HG02870 (cell line): Measurements from ENCODE around the gene MTG2.

ENCODE experiments used
- ATAC-seq: cut with Tn5 transposase; IDR thresholded peaks from one replicate; pipeline ENCODE4 v1.9.1; 2021; ENCODE audit warnings: mild to moderate bottlenecking, moderate library complexity; ENCODE audit not compliant: unreplicated experiment

MTG2 gene

DNA sequence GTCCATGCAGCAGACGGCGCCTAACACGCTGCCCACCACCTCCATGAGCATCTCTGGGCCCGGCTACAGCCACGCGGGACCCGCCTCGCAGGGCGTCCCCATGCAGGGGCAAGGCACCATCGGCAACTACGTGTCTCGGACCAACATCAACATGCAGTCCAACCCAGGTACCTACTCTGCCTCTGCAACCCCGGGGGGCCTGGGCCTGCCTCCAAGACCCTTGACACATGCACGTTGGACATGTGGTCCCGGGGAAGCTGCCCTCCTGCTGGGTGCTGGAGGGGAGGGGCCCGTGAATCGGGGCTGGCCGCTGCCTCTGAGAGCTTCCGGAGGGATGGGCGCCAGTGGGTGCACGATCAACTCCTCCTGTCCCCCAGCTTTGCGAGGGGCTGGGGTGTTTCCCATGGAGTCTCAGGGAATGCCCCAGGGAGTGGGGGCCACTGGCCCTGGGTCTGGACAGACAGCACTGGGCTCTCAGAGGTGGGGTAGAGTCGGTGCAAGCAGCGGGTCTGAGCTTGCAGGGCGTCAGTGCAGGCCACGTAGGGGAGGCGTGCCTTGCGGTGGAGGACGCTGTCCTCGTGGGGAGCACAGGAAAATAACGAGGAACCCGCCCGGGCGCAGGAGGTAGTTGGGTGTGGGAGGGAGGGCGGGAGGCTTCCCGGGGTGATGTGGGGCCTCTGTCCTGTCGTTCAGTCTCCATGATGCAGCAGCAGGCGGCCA, 19.9 kb upstream of the MTG2 start:
- no peak for ATAC-seq

DNA sequence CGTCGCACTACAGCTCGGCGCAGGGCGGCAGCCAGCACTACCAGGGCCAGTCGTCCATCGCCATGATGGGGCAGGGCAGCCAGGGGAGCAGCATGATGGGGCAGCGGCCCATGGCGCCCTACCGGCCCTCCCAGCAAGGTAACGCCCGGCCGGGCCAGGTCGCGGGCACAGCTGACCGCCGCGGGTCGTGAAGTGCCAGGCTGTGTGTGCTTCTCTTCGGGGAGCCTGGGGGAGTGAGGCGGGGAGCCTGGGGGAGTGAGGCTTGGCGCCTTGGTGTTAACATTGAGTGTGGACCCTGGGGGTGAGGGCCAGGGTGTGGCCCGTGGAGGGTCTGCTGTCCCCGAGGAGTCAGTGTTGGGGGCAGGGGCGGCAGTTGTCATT, 19.4 kb upstream of the MTG2 start:
- no peak for ATAC-seq

DNA sequence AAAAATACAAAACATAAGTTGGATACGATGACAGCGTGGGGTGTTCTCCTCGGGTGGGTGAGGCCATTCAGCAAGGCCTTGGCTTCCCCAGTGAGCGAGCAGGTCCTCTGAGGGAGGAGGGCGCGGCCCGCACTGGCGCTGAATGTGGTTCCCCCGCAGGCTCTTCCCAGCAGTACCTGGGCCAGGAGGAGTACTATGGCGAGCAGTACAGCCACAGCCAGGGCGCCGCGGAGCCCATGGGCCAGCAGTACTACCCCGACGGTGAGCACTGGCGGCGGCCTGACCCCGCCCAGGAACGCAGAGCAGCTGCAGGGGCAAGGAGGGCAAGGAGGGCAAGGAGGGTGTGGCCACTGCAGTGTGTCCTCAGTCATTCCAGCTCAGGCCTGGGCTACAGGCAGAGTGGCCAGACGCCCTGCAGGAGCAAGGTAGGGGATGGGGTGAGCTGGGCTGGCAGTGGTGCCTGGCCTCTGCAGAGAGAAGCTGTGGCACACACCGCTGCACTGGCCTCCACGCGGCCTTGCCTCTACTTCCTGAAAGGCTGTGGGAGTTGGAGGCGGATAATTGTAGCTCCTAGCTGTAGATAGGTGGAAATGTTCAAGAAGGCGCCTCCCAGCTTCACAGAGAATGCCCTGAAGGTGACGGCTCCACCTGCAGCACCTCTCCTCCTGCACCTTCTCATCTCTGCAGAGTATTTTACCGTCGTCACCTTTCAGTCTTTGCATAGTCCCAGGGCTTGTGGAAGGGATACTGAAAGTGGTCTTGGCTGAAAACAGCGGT, 18.7 kb upstream of the MTG2 start:
- no peak for ATAC-seq

DNA sequence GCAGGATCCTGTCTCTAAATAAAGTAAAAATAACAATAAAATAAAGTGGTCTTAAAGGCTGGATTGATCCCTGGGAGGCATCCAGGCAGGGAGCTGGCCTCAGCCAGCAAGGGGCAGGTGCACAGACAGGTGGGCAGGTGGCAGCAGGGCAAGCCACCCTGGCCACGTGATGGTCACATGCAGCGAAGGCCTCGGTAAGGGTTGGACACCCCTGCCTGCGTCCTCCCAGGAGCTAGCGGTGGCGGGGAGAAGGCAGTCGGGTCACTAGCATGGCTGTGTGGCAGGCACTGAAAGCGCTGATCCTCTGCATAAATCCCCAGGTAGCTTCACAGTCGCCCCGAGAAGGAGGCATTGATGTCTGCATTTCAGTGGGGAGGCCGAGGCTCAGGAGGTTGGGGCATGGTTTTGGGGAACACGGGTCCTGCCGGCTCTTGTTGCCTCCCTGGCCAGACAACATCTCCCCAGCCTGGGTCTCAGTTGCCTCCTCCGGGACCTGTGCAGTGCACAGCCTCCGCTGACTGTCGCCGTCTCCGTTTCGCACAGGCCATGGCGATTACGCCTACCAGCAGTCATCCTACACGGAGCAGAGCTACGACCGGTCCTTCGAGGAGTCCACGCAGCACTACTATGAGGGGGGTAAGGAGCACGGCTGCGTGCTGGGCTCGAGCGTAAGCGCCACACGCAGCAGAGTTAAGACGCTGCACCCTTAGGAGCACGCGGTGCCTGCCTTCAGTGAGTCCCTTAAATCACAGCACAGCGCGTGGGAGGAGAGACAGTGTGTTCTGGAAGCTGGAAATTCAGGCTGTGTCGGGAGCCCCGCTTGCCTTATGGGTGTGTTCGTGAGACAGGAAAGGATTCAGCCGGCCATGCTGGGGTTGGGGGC, 17.7 kb upstream of the MTG2 start:
- no peak for ATAC-seq

DNA sequence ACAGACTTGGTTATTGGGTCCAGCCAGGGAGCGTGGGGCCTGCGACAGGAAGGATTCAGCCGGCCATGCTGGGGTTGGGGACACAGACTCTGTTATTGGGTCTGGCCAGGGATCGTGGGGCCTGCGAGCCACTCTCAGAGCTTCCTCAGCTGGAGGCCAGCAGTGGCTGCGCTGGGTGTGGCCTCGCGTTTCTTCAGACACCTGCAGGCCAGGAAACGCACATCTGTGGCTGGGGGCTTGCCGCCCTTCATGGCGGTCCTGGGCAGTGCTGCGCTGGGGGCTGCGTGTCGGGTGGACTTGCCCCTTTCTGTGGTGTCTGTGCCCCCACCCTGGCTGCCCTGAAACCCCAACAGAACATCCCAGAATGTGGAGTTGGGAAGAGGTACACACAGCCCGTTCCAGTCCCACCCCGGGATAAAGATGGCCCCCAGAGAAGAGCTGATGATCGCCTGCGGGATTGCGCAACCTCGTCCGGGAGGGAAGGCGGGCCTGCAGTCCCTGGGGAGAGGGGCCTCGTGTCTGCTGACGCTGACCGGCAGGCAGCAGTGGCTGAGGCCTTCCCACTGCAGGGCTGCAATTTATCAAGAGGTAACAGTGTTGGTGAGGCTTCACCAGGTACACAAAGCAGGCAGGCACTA, 16.9 kb upstream of the MTG2 start:
- ATAC-seq: no peak

DNA sequence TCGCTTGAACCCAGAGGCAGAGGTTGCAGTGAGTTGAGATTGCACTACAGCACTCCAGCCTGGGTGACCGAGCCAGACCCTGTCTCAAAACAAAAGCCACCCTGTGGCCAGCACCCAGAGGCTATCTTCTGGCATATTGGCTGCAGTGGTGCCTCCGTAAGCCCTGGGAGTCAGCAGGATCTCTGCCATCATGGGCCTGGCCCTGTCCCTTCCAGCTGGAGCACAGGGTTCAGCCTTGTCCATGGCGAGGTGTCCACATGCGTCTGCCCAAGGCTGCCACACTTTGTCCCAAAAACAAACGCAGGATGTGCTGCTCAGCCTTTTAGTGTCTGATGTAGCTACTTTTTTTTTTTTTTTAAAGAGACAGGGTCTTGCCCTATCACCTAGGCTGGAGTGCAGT, 15.4 kb upstream of the MTG2 start:
- ATAC-seq: no peak

DNA sequence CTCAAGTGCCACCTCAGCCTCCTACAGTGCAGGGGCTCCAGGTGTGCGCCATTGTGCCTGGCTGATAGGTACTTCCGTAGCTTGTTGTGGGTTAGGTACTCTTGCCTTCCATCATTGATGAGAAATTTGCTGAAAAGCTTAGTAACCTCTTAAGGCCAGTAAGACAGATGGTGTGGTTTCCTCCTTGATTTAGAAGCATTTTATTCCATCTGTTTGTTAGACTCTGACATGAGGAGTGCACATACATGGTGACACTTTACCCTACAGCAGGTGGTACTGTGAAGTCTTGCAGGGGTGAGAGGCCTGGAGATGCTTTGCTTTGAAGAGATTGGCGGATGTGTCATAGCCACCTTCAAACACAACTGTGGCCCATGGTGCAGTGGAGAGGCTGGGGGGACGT, 14.8 kb upstream of the MTG2 start:
- no peak for ATAC-seq

DNA sequence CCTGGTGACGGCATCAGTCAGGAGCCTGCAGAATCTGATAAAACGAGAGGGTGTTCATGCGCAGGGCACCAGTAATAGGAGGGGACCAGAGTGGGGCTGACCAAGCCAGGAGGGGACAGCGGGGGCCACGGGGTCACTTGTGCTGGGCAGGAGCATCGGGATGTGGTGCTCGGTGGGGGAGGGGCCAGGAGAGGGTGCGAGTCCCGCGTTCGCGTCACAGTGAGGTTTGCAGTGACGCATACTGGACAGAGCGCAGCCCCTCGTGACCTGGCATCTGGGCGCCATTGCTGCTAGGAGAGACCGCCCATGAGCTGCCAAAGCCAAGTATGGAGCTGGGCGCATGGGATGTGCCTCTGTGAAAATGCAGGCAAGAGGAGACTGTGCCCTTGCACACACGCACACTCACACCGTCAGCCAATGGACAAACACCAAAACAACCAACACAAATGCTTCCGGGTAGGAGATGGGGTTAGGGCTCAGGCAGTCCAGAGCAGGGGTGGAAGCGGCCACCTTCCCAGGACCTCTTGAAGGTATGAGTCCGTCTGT, 13.9 kb upstream of the MTG2 start:
- ATAC-seq: no peak

DNA sequence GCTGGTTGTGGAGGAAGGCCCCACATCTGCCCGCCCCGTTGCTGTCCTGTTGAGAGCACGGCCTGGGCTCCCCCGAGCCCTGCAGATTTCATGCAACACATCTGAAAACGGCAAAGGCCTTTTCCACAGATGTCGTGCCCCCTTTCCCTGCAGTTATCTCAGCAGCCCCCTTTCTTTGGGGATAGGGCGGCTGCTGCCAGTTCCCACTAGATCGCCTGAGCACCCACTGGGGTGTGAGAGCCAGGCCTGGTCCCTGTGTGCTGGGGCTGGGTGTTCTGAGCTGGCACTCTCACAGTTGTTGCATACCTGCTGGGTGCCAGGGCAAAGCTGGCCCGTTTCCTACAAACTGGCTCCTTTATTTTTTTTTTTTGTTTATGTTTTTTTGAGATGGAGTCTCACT, 12.3 kb upstream of the MTG2 start:
- no peak for ATAC-seq

DNA sequence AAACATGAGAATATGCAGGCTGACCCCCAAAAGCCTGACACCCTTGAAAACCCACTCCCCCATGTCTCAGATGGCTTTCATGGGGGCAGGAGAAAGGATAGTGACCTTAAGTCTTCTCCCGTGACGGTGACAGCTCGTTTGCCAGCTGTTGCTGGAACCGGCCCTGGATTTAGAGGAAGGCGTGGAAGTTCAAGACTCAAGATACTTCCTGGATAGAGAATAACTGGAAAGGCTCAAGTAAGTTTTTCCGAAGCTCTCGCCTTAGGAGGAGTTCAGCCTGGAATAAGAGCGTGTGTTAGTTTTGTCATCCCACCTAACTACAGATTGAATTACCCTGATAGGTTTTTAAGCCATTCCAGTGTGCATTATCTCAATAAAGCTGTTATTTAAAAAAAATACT, 11.6 kb upstream of the MTG2 start:
- no peak for ATAC-seq

DNA sequence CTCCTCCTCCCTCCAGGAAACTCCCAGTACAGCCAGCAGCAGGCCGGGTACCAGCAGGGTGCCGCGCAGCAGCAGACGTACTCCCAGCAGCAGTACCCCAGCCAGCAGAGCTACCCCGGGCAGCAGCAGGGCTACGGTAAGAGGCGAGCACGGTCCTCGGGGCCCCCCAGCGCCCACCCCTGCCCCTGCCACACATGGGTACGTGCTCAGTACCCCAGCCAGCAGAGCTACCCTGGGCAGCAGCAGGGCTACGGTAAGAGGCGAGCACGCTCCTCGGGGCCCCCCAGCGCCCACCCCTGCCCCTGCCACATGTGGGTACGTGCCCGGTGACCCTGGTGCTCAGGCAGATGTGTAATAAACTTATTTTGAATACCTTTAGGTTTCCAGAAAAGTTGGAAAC, 10.2 kb upstream of the MTG2 start:
- no peak for ATAC-seq

DNA sequence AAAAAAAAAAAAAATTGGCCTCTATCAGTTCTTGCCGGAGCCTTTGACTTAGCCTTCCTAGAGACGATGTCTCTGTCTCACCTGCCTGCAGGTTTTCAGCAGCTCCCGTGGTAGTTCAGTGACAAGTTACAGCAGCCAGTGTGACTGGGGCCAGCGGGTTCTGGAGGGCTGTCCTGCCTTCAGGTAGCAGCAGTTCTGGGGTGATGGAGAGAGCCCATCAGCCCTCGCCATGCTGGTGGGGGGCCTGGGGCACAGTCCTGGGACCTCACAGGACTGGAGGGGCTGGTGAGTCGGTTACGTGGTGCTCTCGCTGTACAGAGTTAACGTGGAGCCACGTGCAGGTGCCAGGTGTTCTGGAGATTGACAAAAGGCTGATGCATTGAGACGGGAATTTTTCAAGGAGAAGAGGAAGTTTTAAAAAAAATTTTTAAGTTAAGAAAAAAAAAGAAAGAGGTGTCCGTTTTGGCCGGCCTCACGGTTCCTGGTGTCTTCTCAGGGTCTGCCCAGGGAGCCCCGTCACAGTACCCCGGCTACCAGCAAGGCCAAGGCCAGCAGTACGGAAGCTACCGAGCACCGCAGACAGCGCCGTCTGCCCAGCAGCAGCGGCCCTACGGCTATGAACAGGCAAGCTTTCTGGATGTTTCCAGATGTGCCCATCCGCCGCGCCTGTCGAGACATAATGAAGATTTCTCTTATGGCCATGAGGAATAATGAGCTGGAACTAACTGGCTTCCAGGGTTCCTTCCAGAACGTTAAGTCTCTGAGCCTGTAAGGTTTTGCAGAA, 8.6 kb upstream of the MTG2 start:
- no peak for ATAC-seq

DNA sequence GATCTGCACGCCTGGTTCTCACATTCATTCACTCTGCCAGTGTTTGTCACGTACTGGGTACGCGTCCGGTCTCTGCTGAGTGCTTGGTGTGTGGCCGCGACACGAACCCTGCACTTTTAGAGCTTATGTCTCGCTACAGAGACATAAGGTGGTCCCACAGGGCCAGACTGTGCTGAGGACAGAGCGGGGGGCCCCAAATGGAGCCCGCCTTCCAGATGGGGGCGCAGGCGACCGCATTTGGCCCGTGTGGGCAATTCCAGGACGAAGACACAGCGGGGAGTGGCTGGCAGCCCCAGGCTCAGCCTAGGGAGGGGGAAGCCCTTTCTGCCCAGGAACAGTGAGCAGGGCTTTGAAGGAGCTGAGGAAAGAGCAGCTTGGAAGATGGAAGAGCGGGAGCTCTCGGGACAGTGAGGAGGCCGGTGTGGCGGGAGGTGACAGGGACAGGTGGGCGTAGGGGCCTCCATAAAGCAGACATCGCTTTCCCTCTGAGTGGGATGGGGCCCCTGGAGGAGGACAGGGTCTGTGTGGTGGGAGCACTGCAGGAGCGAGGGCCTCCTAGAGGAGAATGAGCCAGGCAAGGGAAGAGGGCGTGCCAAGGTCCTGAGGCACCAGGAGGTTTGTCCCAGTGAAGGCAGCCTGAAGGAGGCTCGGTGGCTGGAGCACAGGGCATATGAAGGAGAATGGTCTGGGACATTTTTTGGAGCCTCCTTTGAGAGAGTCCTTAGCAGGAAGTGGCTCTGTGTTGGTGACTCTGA, 7.8 kb upstream of the MTG2 start:
- no peak for ATAC-seq

DNA sequence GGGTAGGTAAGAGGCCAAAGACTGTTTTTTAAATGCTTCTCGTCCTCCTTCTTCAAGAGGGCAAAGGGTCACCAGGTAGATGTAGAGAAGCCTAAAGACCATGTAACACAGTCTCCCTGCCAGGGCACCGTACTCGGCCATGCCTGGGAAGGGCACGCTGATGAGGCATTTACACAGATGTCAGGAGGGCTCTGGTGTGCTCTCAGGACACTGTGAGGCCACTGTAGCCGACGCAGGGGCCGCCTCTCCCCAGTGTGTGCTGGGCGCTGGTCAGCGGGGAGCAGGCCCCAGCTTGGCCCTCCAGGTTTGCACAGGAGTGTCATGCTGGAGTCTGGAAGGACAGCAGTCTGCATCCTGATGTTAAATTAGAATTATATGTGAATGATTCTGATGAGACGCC, 7.1 kb upstream of the MTG2 start:
- ATAC-seq: no peak

DNA sequence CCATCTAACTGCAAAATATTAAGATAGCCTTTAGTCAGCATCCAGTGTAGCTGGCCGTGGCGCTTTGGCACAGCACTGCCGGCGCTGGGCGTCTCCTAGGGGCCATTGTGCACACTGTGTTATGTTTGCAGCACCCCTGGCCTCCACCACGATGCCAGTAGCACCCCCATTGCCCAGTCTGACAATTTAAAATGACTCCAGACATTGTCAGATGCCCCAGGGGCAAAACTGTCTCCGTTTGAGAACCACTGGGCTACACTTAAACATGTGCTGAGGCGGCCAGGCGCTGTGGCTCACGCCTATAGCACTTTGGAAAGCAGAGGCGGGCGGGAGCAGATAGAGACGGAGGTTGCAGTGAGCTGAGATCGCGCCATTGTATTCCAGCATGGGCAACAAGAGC, 6.0 kb upstream of the MTG2 start:
- ATAC-seq: no peak

DNA sequence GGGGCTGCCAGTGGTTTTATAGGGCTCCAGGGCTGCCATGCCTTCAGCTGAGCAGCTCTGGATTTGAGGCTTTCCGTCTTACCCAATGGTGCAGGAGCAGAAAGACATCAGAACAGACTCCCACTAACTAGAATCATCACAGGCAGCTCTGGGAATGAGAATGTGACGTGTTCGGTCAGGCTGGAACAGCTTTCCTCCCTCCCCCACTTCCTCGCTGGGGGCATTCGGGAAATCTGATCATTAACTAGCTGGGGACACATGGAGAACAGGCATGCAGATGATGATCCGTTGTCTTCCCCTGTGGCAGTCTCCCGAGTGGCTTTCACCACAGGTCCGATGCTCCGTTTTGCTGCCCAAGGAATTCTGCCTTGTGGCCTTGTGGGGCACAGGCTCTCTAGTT, 5.5 kb upstream of the MTG2 start:
- ATAC-seq: no peak

DNA sequence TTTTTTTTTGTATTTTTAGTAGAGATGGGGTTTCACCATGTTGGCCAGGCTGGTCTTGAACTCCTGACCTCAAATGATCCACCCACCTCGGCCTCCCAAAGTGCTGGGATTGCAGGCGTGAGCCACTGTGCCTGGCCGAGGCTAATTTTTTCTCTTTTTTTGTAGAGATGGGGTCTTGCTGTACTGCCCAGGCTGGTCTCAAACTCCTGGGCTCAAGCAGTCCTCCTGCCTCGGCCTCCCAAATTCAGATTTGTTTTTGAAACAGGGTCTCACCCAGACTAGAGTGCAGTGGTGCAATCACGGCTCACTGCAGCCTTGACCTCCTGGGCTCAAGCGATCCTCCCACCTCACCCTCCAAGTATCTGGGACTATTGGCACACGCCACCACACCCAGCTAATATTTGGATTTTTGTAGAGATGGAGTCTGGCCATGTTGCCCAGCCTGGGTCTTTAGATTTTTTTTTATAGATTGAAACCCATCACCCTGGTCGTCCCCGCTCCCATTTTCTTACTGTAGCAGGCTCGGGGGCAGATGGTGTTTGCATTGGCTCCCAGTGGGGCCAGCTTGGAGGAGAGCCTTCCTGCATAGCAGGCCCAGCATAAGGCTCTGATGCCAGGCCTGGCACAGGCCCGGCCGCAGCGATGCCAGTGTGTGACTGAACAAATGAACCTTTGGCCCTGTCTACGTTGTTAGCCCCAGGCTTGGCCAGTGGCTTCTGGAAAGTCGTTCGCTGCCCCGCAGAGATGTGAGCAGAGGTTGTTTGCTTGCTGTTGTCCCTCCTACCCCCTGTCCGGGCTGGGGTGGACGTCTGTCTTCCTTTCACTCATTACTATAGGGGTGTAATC, 4.3 kb upstream of the MTG2 start:
- no peak for ATAC-seq

DNA sequence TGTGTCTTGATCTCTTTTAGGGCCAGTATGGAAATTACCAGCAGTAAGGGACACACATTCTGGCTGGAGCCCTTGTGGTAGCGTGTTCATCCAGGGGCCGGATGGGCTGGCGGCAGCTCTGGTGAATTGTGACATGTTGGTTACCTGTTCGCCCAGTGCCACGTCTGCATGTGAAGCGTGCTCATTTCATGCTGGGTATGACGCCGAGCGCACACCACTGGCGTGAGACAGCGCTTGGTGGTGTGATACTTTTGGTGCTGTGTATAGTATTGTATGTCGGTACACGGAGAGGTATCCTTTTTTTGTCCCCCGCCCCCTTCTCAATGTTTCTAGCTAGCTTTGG, 3.7 kb upstream of the MTG2 start:
- no peak for ATAC-seq

DNA sequence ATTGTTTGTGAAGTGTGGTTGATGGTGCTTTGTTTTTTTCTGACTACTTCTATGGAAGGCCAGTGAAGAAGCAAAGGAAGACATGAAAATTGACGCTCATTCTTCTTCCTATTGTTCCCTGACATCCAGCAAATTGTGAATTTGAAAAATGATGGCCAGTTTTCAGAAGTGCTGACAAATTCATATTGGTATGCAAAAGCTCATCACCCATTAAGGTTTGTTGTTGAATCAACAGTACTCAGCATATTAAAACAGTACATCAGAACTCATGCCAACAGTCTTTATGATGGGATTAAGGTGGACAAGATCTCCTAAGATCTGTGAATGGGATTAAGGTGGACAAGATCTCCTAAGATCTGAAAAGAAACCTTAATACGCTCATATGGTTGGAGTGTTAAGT, 1.0 kb upstream of the MTG2 start:
- ATAC-seq: no peak
